GM19397 (cell line): ENCODE data around the gene ZBTB40.

Experiments used
- ATAC-seq: cut with Tn5 transposase; IDR thresholded peaks from one replicate; pipeline ENCODE4 v1.9.1; 2021; ENCODE audit warnings: mild to moderate bottlenecking, moderate library complexity; ENCODE audit not compliant: unreplicated experiment

The ZBTB40 gene

DNA sequence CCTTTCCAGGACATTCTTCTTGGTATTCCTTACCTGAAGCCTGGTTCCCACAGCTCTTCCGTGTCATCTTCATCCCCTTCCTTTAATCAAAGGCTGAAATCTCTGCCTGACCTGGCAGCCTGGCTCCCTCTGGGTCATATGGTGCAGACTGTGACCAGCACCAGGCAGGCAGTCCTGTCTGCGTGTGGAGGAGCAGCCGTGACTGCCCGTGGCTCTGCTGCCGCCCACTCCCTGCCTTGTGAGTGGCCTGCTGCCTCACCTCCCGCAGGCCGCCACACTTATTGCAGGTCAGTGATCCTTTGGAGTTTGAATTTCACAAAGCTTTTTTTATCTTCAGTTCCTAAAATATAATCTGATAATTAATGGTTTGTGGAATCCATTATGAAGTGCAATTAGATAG lies 75.5 kb downstream of the ZBTB40 start:
- no peak for ATAC-seq

DNA sequence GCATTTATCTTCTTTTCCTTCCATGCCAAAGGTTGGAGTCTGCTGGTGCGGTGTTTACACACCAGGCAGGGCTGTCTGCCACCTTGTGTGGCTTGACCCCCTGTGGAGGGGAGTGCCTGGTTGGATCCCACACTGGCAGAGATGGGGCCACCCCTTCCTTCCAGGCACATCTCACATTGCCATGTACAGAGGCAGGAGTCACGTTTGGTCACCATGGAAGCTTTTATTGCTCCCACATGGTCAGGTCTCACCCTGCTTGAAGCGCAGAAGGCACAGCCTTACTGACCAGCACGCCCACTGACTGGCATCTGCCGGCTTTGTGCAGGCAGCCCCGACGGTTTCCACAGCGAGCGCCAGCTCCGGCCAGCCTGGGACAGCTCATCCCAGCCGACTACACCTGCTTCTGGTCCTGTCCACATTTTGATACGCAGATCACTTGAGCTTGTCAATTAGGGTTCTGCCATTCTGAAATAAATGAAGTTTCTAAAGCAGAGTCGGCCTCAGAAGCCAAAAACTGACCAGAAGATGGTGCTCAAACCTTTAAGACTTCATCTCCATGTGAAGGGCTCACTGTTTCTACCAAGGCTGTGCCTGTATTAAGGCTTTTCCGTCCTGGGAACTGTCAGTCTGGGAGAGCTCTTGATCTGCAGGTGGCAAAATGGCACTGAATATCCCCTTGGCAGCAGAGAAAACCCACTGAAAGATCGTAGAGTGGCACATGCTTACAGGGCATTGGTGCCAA lies 76.1 kb downstream of the ZBTB40 start:
- ATAC-seq: no peak

GRCh38 chr1:22528451-22528850 lies 76.8 kb downstream of the ZBTB40 start:
- ATAC-seq: no peak

- no peak for ATAC-seq
Measured at GRCh38 chr1:22529901-22530621, 78.4 kb downstream of the ZBTB40 start.

DNA sequence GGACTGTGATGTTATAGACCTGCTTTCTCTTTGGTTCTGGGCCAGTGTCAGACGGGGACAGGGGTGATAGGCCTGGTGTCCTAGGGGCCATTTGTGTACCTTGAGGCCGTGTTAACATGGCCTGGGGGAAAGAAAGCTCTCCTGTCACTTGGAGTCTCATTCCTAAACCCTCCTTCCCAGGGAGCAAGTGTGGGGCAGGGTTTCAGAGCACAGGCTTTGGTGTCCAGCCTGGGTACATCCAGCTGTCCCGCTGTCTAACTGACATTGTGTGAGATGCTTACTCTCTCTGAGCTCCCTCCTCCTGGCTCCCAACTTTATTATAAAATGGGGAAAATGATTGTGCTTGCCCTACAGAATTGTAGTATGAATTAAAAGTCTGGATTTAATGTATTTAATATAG lies 79.1 kb downstream of the ZBTB40 start:
- ATAC-seq: no peak

DNA sequence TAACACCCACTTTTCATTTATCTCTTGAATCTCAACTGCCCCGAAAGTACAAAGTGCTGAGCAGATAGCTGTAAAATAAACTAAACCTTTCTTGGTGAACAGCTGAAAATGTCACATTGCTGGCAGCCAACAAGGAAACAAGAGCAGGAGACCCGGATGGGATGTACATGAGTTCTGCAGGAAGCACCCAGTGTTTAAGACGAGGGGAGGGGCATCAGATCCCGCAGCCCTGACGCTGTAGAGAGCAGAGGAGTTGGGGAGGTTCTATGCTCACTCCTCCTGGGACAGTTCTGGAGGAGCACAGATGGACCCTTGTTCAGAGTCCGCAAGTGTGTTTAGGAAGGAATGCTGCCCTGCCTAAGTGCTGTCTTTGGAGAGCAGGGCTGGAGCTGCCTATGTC lies 79.6 kb downstream of the ZBTB40 start:
- no peak for ATAC-seq

- no peak for ATAC-seq
Measured at GRCh38 chr1:22533244-22533895, 81.7 kb downstream of the ZBTB40 start.

DNA sequence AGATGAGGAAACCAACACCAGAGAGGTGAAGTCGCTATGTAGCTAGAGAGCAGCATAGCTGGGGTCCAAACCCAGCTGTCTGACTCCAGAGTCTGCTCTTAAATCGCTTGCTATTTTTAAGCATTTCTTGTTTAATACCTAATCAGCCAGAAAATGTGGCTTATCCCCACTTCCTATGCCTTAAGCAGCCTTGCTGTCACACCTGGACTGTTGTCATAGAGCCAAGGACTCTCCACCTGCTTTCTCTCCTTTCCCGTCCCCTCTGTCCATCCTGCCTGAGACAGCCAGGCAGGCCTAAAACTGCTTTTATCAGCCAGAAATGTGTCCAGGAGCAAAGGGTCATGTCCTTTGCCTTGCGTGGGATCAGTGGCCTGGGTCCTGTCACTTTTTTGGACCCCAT lies 83.3 kb downstream of the ZBTB40 start:
- no peak for ATAC-seq

- ATAC-seq: no peak
Measured at GRCh38 chr1:22535399-22535798, 83.7 kb downstream of the ZBTB40 start.

DNA sequence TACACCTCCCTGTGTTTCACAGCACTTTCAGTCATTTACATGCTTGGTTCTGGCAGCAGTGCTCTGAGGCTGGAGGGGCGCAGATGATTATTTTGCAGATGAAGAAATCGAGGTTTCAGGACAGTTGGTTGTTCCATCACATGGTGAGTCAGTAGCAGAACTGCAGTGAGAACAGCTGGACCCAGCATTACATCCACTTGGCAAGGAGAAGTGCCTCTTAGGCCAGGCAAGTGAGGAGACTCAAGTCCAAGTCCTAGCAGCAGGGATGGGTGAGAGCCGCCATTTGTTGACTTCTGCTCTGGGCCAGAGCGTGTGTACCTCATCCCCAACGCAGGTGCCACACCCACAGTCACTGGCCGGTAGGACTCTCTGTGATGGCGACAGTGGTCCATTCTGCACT lies 84.9 kb downstream of the ZBTB40 start:
- ATAC-seq: no peak

- no peak for ATAC-seq
Measured at GRCh38 chr1:22537441-22538139, 85.9 kb downstream of the ZBTB40 start.

DNA sequence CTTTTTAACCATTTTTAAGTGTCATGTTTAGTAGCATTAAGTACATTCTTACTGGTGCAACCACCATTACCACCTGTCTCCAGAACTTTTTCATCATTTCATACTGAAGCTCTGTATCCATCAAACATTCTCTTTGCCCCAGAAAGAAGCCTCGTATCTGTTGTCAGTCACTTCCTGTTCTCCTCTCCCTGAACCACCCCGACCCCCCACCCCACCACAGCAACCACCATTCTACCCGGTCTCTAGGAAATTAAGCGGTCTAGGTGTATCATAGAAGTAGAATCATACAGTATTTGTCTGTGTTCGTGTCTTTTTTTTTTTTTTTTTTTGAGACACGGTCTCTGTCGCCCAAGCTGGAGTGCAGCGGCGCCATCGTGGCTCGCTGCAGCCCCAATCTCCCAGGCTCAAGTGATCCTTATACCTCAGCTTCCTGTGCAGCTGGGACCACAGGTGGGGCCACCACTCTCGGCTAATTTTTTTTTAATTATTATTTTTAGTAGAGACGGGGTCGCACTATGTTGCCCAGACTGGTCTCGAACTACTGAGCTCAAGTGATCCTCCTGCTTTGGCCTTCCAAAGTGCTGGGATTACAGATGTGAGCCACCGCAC lies 88.0 kb downstream of the ZBTB40 start:
- no peak for ATAC-seq

DNA sequence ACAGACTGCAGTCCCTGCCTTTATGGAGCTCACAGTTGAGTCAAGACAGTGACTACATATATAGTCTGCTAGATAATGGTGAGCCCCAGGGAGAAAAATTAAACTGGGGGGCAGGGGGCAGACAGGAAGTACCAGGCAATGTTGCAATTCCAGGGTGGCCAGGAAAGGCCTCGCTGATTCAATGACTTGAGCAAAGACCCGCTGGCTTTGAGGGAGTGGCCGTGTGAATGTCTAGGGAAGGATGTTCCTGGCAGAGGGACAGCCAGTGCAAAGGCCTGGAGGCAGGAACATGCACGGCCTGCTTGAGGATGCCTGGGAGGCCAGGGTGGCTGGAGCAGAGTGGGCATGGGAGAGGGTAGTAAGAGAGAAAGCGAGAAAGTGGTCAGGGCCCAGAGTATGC lies 88.7 kb downstream of the ZBTB40 start:
- ATAC-seq: no peak

GRCh38 chr1:22542886-22543285 lies 91.2 kb downstream of the ZBTB40 start:
- no peak for ATAC-seq

- ATAC-seq: no peak
Measured at GRCh38 chr1:22543679-22544078, 92.0 kb downstream of the ZBTB40 start.

GRCh38 chr1:22544606-22545005 lies 93.0 kb downstream of the ZBTB40 start:
- ATAC-seq: no peak

DNA sequence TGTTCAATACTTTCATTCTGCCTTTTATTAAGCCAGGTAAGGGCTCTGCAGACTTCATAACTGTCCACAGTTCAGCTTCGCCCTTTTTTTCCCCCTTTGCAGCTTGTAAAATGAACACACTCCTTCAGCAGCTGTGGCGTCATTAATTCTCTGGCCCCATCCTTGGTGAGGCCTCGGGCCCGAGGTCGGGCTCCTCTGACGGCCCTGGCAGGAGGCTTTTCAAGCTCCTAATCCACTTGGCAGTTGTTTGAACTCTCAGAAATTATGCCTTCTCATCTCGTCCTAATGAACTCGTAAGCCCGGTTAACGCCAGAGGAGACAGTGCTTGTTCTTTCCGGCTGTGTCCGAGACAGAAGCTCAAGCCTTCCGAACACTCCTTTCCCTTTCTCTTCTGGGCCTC lies 93.5 kb downstream of the ZBTB40 start:
- ATAC-seq: no peak

GRCh38 chr1:22547186-22547817 lies 95.7 kb downstream of the ZBTB40 start:
- no peak for ATAC-seq

- no peak for ATAC-seq
Measured at GRCh38 chr1:22547818-22548462, 96.3 kb downstream of the ZBTB40 start.

- ATAC-seq: no peak
Measured at GRCh38 chr1:22550021-22550420, 98.4 kb downstream of the ZBTB40 start.
